IPS-18c (cell line): Measurements from ENCODE around the gene CHPT1.
"Not testable (repeated sequence)": the region's sequence is repeated elsewhere in the genome, so short reads cannot be mapped to it uniquely, and the experiment has no call there.

Experiments
- H3K4me3 ChIP-seq: 2 replicates; pipeline ENCODE4 v1.7.0; 2013; ENCODE audit warnings: low read depth, mild to moderate bottlenecking, low read length, moderate library complexity; ENCODE audit not compliant: insufficient read depth
- H3K9me3 ChIP-seq: one replicate; pipeline ENCODE4 v1.6.1; 2013; ENCODE audit warnings: mild to moderate bottlenecking, low read length, moderate library complexity; ENCODE audit not compliant: control insufficient read depth, insufficient read depth

Gene CHPT1

GRCh38 chr12:101697197-101697929 lies at the start of gene CHPT1:
CHPT1 (plus strand) TSS chr12:101697640; CDS start chr12:101697862, 222 bp downstream.
- H3K9me3 ChIP-seq: peaks cover 2% of the 10 kb centered on the region
- peak within 1 kb of the TSS; percentile 74 for H3K4me3 ChIP-seq

GRCh38 chr12:101647711-101648110 lies 49.7 kb upstream of the CHPT1 start:
- Histone ChIP-seq H3K4me3 (no peak overlapping the region), H3K9me3 (no peaks in the 10 kb centered on the region)

GRCh38 chr12:101648195-101648594 lies 49.2 kb upstream of the CHPT1 start:
- Histone ChIP-seq H3K4me3 (no peak overlapping the region), H3K9me3 (no peaks in the 10 kb centered on the region)

- Histone ChIP-seq H3K4me3 (no peak overlapping the region), H3K9me3 (no peaks in the 10 kb centered on the region)
Measured at GRCh38 chr12:101650346-101651117, 46.9 kb upstream of the CHPT1 start.

GRCh38 chr12:101653030-101653429 lies 44.4 kb upstream of the CHPT1 start:
- H3K4me3 ChIP-seq: no peak overlapping the region
- H3K9me3 ChIP-seq: no peaks in the 10 kb centered on the region

- H3K4me3 ChIP-seq: no peak overlapping the region
- H3K9me3 ChIP-seq: no peaks in the 10 kb centered on the region
Measured at GRCh38 chr12:101653503-101653902, 43.9 kb upstream of the CHPT1 start.

- no peaks in the 10 kb centered on the region for H3K9me3 ChIP-seq
- no peak overlapping the region for H3K4me3 ChIP-seq
Measured at GRCh38 chr12:101654442-101654841, 43.0 kb upstream of the CHPT1 start.

- H3K9me3 ChIP-seq: no peaks in the 10 kb centered on the region
- H3K4me3 ChIP-seq: no peak overlapping the region
Measured at GRCh38 chr12:101655393-101655792, 42.0 kb upstream of the CHPT1 start.

- not testable (repeated sequence) for H3K9me3 ChIP-seq, H3K4me3 ChIP-seq
Measured at GRCh38 chr12:101660662-101661061, 36.8 kb upstream of the CHPT1 start.

GRCh38 chr12:101663298-101663697 lies 34.1 kb upstream of the CHPT1 start:
- no peak overlapping the region for H3K4me3 ChIP-seq
- no peaks in the 10 kb centered on the region for H3K9me3 ChIP-seq

- H3K4me3 ChIP-seq: no peak overlapping the region
- no peaks in the 10 kb centered on the region for H3K9me3 ChIP-seq
Measured at GRCh38 chr12:101664992-101665391, 32.4 kb upstream of the CHPT1 start.

GRCh38 chr12:101666052-101666728 lies 31.2 kb upstream of the CHPT1 start:
- no peak overlapping the region for H3K4me3 ChIP-seq

GRCh38 chr12:101667591-101667990 lies 29.8 kb upstream of the CHPT1 start:
- no peaks in the 10 kb centered on the region for H3K9me3 ChIP-seq
- no peak overlapping the region for H3K4me3 ChIP-seq

More at GRCh38 chr12:101666052-101666728, 31.2 kb upstream of the CHPT1 start:
- H3K9me3 ChIP-seq: no peaks in the 10 kb centered on the region

GRCh38 chr12:101670007-101670671 lies 27.3 kb upstream of the CHPT1 start:
- H3K9me3 ChIP-seq: no peaks in the 10 kb centered on the region
- H3K4me3 ChIP-seq: no peak overlapping the region

GRCh38 chr12:101671157-101671791 lies 26.2 kb upstream of the CHPT1 start:
- Histone ChIP-seq H3K4me3 (no peak overlapping the region), H3K9me3 (no peaks in the 10 kb centered on the region)

GRCh38 chr12:101671833-101672232 lies 25.6 kb upstream of the CHPT1 start:
- H3K4me3 ChIP-seq: no peak overlapping the region
- no peaks in the 10 kb centered on the region for H3K9me3 ChIP-seq

- no peaks in the 10 kb centered on the region for H3K9me3 ChIP-seq
- no peak overlapping the region for H3K4me3 ChIP-seq
Measured at GRCh38 chr12:101675555-101675954, 21.9 kb upstream of the CHPT1 start.
